GM18519 (cell line): ENCODE data around the gene DPY19L3.
"Not testable (repeated sequence)": the region's sequence is repeated elsewhere in the genome, so short reads cannot be mapped to it uniquely, and the experiment has no call there.

Experiments
- ATAC-seq: cut with Tn5 transposase; IDR thresholded peaks from one replicate; pipeline ENCODE4 v1.9.1; 2021; ENCODE audit warnings: mild to moderate bottlenecking, moderate library complexity; ENCODE audit not compliant: unreplicated experiment, low FRiP score

The DPY19L3 gene

DNA sequence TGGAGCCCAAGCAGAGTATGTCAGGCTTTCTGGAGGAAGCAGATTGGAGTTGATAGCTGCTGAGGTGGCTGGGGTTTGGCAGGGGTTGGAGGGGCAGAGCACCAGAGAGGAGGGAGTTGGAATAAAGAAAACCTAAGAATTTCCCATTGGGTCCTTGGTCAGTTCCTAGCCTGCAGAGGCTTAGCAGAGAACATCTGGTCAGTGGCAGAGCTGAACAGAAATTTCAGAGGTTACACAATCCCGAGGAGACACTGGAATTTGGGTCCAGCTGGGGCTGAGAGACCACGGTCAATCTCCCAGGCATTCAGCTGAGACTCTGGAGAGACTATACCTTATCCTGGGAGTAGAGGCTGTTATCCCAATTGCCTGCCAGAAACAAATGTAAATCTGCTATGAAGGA is 84.4 kb downstream of the DPY19L3 start:
- no peak for ATAC-seq

DNA sequence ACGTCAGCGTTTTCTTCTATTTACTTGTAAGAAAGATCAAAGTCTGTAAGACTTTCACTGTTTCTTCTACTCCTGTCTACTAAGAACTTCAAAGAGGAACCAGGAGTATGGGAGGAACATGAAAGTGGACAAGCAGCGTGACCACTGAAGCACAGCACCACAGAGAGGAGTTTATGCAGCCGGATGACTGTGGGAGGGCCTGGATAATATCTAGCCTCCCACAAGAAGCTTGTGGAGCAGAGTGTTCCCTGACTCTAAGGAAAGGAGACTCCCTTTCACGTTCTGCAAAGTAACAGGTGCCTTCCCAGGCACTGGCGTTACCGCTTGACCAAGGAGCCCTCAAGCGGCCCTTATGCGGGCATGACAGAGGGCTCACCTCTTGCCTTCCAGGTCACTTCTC is 91.8 kb downstream of the DPY19L3 start:
- ATAC-seq, result no peak

DNA sequence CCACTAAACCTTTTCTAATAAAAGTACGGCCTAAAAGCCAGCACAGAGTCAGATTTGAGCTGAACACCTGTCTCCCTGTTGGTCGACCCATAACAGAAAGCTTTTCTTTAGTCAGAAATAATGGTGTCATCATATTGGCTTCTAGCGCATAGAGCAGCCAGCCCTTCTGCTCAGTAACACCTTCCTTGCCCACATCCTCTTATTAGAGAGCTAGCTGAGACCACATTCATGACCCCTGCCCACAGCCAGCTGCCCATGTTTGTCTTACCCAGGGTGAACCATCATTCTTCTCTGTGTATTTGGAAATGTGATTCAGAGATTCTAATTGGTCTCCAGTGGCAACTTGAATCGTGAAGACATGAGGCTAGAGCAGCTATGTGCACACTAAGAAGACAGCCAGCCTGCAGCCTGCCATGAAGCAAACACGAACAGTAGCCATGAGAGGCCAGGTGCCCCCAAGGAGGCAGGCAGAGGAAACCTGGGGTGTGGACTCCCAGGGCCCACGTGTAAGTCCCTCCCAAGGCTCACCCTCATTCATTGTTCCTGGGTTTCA is 93.2 kb downstream of the DPY19L3 start:
- ATAC-seq, result no peak

DNA sequence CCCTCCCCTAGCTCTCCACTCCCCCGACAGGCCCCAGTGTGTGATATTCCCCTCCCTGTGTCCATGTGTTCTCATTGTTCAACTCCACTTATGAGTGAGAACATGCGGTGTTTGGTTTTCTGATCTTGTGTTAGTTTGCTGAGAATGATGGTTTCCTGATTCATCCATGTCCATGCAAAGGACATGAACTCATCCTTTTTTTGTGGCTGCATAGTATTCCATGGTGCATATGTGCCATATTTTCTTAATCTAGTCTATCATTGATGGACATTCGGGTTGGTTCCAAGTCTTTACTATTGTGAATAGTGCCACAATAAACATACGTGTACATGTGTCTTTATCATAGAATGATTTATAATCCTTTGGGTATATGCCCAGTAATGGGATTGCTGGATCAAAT is 106.9 kb downstream of the DPY19L3 start:
- ATAC-seq, result not testable (repeated sequence)

DNA sequence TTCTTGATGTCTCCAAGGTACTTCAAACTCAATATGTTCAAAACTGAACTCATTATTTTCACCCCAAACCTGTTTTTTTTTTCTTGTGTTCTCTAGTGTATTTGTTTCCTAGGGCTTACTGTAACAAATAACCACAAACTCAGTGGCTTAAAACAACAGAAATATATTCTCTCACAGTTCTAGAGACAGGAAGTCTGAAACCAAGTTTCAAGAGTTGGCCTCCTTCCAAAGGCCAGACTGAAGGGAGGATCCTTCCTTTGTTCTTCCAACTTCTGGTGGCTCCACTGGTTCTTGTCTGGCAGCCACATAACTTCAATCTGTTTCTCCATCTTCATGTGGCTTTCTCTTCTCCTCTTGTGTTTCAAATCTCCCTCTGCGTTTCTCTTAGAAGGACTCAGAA is 113.5 kb downstream of the DPY19L3 start:
- no peak for ATAC-seq

DNA sequence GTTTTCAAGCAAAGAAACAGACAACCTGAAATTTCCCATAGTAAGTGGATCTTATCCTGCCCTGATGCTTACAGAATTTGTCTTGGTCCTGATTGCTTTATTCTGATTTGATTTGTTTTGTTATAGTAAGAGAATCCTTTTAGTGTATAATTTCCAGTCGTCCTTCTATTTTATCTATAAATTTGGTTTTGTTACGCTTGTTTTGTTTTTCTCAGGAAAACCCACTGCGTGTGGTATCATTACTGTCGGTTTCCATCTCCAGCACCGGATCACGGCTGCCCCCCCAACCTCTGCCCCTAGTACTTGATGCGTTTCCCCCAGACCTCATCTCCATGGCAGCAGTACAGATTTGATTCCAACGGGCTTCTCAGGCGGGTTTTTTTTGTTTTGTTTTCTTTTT is 117.4 kb downstream of the DPY19L3 start:
- ATAC-seq, result no peak

DNA sequence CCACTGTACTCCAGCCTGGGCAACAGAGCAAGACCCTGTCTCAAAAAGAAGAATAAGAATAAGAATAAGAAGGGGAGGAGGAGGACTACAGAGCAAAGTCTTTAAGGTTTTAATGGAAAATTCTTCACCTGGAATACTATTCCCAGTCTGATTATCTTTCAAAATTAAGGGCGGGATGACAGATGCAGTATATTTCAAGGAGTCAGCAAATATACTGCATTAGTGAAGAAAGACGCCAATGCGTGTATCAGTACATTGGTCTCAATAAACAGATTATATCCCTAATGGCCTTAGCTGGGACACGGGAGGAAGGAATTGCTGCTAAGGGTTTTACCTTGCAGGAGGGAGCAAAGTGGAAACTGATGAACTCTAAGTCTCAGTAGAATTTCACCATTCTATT is 121.3 kb downstream of the DPY19L3 start:
- ATAC-seq, result no peak

DNA sequence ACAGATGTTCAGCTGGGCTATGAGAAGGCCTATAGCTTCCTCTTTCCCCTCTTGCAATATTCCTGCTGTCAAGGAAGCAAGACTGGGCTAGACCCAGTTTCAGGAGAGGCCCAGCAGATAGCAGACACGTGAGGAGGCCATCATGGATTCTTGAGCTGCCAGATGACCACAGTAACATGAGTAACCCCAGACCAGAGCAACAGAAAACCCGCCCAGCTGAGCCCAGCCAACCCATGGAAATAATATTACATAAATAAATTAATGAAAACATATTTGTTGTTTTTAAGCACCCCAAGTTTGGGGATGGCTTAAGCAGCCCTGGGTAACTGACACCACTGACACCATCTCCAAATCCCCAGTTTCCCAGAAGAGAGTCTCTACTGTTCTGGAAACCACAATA is 125.2 kb downstream of the DPY19L3 start:
- no peak for ATAC-seq

DNA sequence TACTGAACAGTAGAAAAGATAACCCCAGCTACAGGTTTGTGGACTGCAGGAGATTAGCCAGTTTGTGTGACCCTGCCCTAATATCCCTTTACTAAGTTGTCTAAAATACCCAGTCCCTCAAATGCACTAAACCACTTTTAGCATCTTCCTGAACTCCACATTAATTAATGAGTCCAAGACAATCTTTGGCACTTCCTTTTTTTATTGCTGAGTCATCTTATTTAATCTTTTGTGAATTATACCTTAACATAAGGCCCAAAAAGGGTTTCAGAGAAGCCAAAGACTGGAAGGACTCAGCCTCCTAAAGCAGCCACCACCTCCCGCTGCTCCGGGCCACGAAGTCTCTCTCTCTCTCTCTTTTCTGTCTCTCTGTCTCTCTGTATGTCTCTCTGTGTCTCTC is 126.7 kb downstream of the DPY19L3 start:
- ATAC-seq, result no peak
